ENCODE results near the gene YIPF7. TPM values are rescaled to one million over a fixed set of nuclear protein-coding genes. Genes with fewer than 3 reads are reported as not detected.

Gene YIPF7
- polyA plus RNA-seq, 3 donors, result not detected

DNA sequence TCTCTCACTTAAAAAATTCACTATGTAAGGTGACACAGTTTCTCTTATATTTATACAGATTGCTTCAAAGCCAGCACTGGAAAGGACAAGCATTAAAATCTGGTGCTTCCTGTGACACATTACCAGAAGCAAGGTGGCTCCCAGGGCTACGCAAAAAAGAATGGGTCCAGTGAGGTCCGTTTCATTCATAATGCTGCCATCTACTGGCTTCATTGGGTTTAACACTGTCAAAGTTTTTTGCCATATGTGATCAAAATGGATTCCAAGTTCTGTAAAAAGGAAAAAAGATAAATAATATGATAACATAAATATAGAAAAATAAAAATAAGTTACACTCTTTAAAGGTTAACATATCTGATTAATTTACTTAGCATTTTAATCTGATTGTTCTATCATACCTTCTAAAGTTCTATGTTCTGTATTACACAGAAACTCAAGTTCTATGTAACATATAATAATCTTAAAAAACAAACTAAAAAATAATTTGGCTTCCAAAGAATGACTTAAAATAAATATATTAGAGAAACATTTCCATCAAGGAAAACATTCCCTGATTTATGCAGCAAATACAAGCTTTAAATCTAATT is 22.1 kb downstream of the YIPF7 start:
- peaks cover 1 to 7% (median 3%) of the 10 kb centered on the region in 3 donors for H3K27me3 Mint-ChIP-seq (ENCODE audit: low read depth in 3 of 3)
- no peaks in the 10 kb centered on the region for H3K4me1 Mint-ChIP-seq
- H3K36me3 Mint-ChIP-seq, result no peaks in the 10 kb centered on the region
- Histone ChIP-seq H3K27me3 (ENCODE audit: control insufficient read depth in 2 of 2, insufficient read depth in 2 of 2, low read length in 2 of 2) (no peaks in the 10 kb centered on the region), H2AFZ (ENCODE audit: insufficient read depth, low read depth, low read length, poor library complexity, severe bottlenecking) (no peak overlapping the region), H3K79me2 (ENCODE audit: insufficient read depth, low read length) (no peaks in the 10 kb centered on the region), H4K20me1 (ENCODE audit: insufficient read depth, low read length) (no peaks in the 10 kb centered on the region), H3K4me1 (ENCODE audit: control insufficient read depth in 1 of 2, insufficient read depth in 2 of 2, low read length in 2 of 2) (no peaks in the 10 kb centered on the region), H3K27ac (ENCODE audit: low read depth in 1 of 2, low read length in 2 of 2) (no peak overlapping the region), H3K9ac (ENCODE audit: insufficient read depth, low read length, poor library complexity, severe bottlenecking) (no peak overlapping the region), H3K9me3 (replicated peaks in 1 of 2; ENCODE audit: control insufficient read depth in 1 of 2, insufficient read depth in 1 of 2, low read length in 2 of 2) (no peaks in the 10 kb centered on the region), H3K4me3 (replicated peaks in 1 of 3; ENCODE audit: low read depth in 2 of 3, low read length in 3 of 3) (no peak overlapping the region), H3K4me2 (replicated peaks; ENCODE audit: extremely low read depth, low read length, poor library complexity, severe bottlenecking) (no peak overlapping the region), H3K36me3 (replicated peaks in 1 of 2; ENCODE audit: control insufficient read depth in 1 of 2, insufficient read depth in 2 of 2, low read length in 2 of 2) (no peaks in the 10 kb centered on the region)
- DNase-seq, result peak; percentile 6 to 28 (median 25)
- no peak overlapping the region for H3K27ac Mint-ChIP-seq
- H3K4me3 Mint-ChIP-seq, result no peak overlapping the region
- WGBS (ENCODE audit: insufficient coverage), result 0% methylated on average over 1 of the region's 2 CpGs
- TF ChIP-seq, protein P1, sequence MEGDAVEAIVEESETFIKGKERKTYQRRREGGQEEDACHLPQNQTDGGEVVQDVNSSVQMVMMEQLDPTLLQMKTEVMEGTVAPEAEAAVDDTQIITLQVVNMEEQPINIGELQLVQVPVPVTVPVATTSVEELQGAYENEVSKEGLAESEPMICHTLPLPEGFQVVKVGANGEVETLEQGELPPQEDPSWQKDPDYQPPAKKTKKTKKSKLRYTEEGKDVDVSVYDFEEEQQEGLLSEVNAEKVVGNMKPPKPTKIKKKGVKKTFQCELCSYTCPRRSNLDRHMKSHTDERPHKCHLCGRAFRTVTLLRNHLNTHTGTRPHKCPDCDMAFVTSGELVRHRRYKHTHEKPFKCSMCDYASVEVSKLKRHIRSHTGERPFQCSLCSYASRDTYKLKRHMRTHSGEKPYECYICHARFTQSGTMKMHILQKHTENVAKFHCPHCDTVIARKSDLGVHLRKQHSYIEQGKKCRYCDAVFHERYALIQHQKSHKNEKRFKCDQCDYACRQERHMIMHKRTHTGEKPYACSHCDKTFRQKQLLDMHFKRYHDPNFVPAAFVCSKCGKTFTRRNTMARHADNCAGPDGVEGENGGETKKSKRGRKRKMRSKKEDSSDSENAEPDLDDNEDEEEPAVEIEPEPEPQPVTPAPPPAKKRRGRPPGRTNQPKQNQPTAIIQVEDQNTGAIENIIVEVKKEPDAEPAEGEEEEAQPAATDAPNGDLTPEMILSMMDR (IDR thresholded peaks at IDR 0.05), result peak; percentile 75
- H3K9me3 Mint-ChIP-seq, result no peaks in the 10 kb centered on the region
- intact Hi-C loops (cut with micrococcal nuclease), result no loop called here

DNA sequence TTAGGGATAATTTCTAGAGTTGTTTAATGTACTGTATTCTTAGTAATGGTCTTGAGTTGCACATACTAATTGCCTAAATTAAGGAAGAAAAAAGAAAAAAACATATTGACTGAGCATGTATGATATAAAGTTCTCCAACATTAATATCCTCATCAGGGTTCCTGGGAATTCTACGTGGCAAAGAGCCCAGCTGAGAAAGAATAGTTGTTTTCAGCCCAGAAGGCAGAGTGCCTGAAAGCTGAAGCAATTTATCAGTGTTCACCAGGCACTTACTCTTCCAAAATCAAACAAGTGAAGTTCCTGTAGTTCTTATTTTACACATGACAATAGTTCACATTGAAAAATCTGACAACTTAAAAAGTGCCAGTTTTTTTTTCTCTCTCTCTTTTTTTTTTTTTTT is 27.7 kb downstream of the YIPF7 start:
- no peak overlapping the region for H3K4me2 ChIP-seq (replicated peaks; ENCODE audit: extremely low read depth, low read length, poor library complexity, severe bottlenecking)
- no peaks in the 10 kb centered on the region for H3K27me3 ChIP-seq (ENCODE audit: control insufficient read depth in 2 of 2, insufficient read depth in 2 of 2, low read length in 2 of 2)
- intact Hi-C loops (cut with micrococcal nuclease), result no loop called here
- no peak for DNase-seq
- WGBS (ENCODE audit: insufficient coverage), result no CpG with 5 or more reads among the region's 1 CpG
- H3K9me3 ChIP-seq (replicated peaks in 1 of 2; ENCODE audit: control insufficient read depth in 1 of 2, insufficient read depth in 1 of 2, low read length in 2 of 2), result no peaks in the 10 kb centered on the region
- H2AFZ ChIP-seq (ENCODE audit: insufficient read depth, low read depth, low read length, poor library complexity, severe bottlenecking), result no peak overlapping the region
- no peak overlapping the region for H3K27ac ChIP-seq (ENCODE audit: low read depth in 1 of 2, low read length in 2 of 2)
- Mint-ChIP-seq H3K27me3 (ENCODE audit: low read depth in 3 of 3) (peaks cover 0 to 5% (median 3%) of the 10 kb centered on the region in 3 donors), H3K4me1 (no peaks in the 10 kb centered on the region), H3K4me3 (no peak overlapping the region), H3K9me3 (no peaks in the 10 kb centered on the region), H3K36me3 (no peaks in the 10 kb centered on the region), H3K27ac (no peak overlapping the region)
- no peaks in the 10 kb centered on the region for H4K20me1 ChIP-seq (ENCODE audit: insufficient read depth, low read length)
- no peak overlapping the region for H3K9ac ChIP-seq (ENCODE audit: insufficient read depth, low read length, poor library complexity, severe bottlenecking)
- no peak overlapping the region for H3K4me3 ChIP-seq (replicated peaks in 1 of 3; ENCODE audit: low read depth in 2 of 3, low read length in 3 of 3)
- TF ChIP-seq, protein P1 (IDR thresholded peaks at IDR 0.05), result no peak
- no peaks in the 10 kb centered on the region for H3K4me1 ChIP-seq (ENCODE audit: control insufficient read depth in 1 of 2, insufficient read depth in 2 of 2, low read length in 2 of 2)
- H3K79me2 ChIP-seq (ENCODE audit: insufficient read depth, low read length), result no peaks in the 10 kb centered on the region
- no peaks in the 10 kb centered on the region for H3K36me3 ChIP-seq (replicated peaks in 1 of 2; ENCODE audit: control insufficient read depth in 1 of 2, insufficient read depth in 2 of 2, low read length in 2 of 2)
